ENCODE measurements around the gene POLR3GL.
A peak's percentile ranks its signal among the peaks of the same experiment; 100 is the strongest.

POLR3GL gene

GRCh38 chr1:145997016-145997717 is 32.7 kb downstream of the POLR3GL start:
- DNase-seq (ENCODE audit: low read depth in 1 of 2, low spot score in 1 of 2): peak in 1 of 2 experiments; percentile 52
- peak overlapping the region; percentile 87 for H3K27ac ChIP-seq (replicated peaks)
- TF ChIP-seq SPI1 (IDR thresholded peaks at IDR 0.05; ENCODE audit: borderline replicate concordance, low read depth) (no peak), CTCF (IDR thresholded peaks at IDR 0.05; ENCODE audit: insufficient read depth, low read length) (no peak), POLR2AphosphoS5 (IDR thresholded peaks at IDR 0.05; ENCODE audit: low read depth) (no peak), REST (IDR thresholded peaks at IDR 0.05; ENCODE audit: insufficient replicate concordance, low read depth) (no peak), GABPA (IDR thresholded peaks at IDR 0.05; ENCODE audit: low read depth) (no peak)

GRCh38 chr1:145997718-145998023 is 33.2 kb downstream of the POLR3GL start:
- TF ChIP-seq CTCF (IDR thresholded peaks at IDR 0.05; ENCODE audit: insufficient read depth, low read length): no peak
- TF ChIP-seq POLR2AphosphoS5 (IDR thresholded peaks at IDR 0.05; ENCODE audit: low read depth): no peak
- no peak for TF ChIP-seq GABPA (IDR thresholded peaks at IDR 0.05; ENCODE audit: low read depth)
- no peak for TF ChIP-seq REST (IDR thresholded peaks at IDR 0.05; ENCODE audit: insufficient replicate concordance, low read depth)
- TF ChIP-seq SPI1 (IDR thresholded peaks at IDR 0.05; ENCODE audit: borderline replicate concordance, low read depth): no peak
- no peak for DNase-seq (ENCODE audit: low read depth in 1 of 2, low spot score in 1 of 2)
- H3K27ac ChIP-seq (replicated peaks): peak overlapping the region; percentile 87
- peak overlapping the region; percentile 71; the same call in 1 of the 2 replicates for H3K4me3 ChIP-seq (replicated peaks; ENCODE audit: insufficient read depth, low read length)
- H3K27me3 ChIP-seq (ENCODE audit: insufficient read depth, poor library complexity, severe bottlenecking): no peaks in the 10 kb centered on the region

More at GRCh38 chr1:145997016-145997717, 32.7 kb downstream of the POLR3GL start:
- H3K27me3 ChIP-seq (ENCODE audit: insufficient read depth, poor library complexity, severe bottlenecking): no peaks in the 10 kb centered on the region
- peak overlapping the region; percentile 71 for H3K4me3 ChIP-seq (replicated peaks; ENCODE audit: insufficient read depth, low read length)

- Histone ChIP-seq H3K27ac (replicated peaks) (no peak overlapping the region), H3K4me3 (replicated peaks; ENCODE audit: insufficient read depth, low read length) (no peak overlapping the region), H3K27me3 (ENCODE audit: insufficient read depth, poor library complexity, severe bottlenecking) (no peaks in the 10 kb centered on the region)
- TF ChIP-seq REST (IDR thresholded peaks at IDR 0.05; ENCODE audit: insufficient replicate concordance, low read depth) (no peak), SPI1 (IDR thresholded peaks at IDR 0.05; ENCODE audit: borderline replicate concordance, low read depth) (peak; percentile 21; the same call in 1 of the 2 replicates)
- no peak for DNase-seq (ENCODE audit: low read depth in 1 of 2, low spot score in 1 of 2)
These were observed 35.0 kb downstream of the POLR3GL start for GRCh38 chr1:145999321-146000024.

Measured in HL-60 (cell line).